CD14-positive monocyte (primary cell): ENCODE data around the gene F10. TPM values are rescaled to one million over a fixed set of nuclear protein-coding genes. Genes with fewer than 3 reads are reported as not detected.

Experiments used
- DNase-seq, 3 donors: peaks; one replicate each; pipeline ENCODE4 v3.0.0-alpha.2; 2011 to 2022
- H2AFZ ChIP-seq: 2 replicates; pipeline ENCODE4 v1.6.0; 2012; ENCODE audit warnings: mild to moderate bottlenecking, low read depth, low read length, inconsistent platforms; ENCODE audit not compliant: insufficient read depth, poor library complexity, severe bottlenecking
- H3K27ac ChIP-seq, 2 donors: 1 replicate in 1 of 2; 2 replicates in 1 of 2; pipeline ENCODE4 v1.5.1; 2012 to 2013; ENCODE audit warnings: low read length in 2 of 2, control low read depth in 1 of 2, inconsistent platforms in 1 of 2, low read depth in 1 of 2, mild to moderate bottlenecking in 1 of 2
- H3K27me3 ChIP-seq, 2 donors: one replicate each; pipeline versions ENCODE4 v1.6.0 to v1.6.1; 2011 to 2013; ENCODE audit warnings: low read length in 2 of 2; ENCODE audit not compliant: control insufficient read depth in 2 of 2, insufficient read depth in 2 of 2
- H3K36me3 ChIP-seq, 2 donors: replicated peaks in 1 of 2; 1 replicate in 1 of 2; 2 replicates in 1 of 2; pipeline versions ENCODE4 v1.5.1 to v1.6.1; 2012 to 2013; ENCODE audit warnings: low read length in 2 of 2, control low read depth in 1 of 2, inconsistent platforms in 1 of 2, mild to moderate bottlenecking in 1 of 2; ENCODE audit not compliant: insufficient read depth in 2 of 2, control insufficient read depth in 1 of 2
- H3K4me1 ChIP-seq, 2 donors: 1 replicate in 1 of 2; 2 replicates in 1 of 2; pipeline versions ENCODE4 v1.5.1 to v1.6.1; 2012 to 2013; ENCODE audit warnings: low read length in 2 of 2, control low read depth in 1 of 2, inconsistent platforms in 1 of 2, mild to moderate bottlenecking in 1 of 2, moderate library complexity in 1 of 2; ENCODE audit not compliant: insufficient read depth in 2 of 2, control insufficient read depth in 1 of 2
- H3K4me2 ChIP-seq: replicated peaks from 2 replicates; pipeline ENCODE3; 2012; ENCODE audit warnings: low read length, moderate library complexity, mild to moderate bottlenecking; ENCODE audit not compliant: poor library complexity, severe bottlenecking; ENCODE audit errors: extremely low read depth
- H3K4me3 ChIP-seq, 3 experiments: fragments of 200-600 bp in 1 of 3; sonication (generic) in 1 of 3; replicated peaks in 1 of 3; 1 replicate in 2 of 3; 2 replicates in 1 of 3; pipeline ENCODE4 v1.5.1; 2011 to 2013; ENCODE audit warnings: low read length in 3 of 3, mild to moderate bottlenecking in 3 of 3, control low read depth in 2 of 3, low read depth in 2 of 3, inconsistent platforms in 1 of 3, moderate library complexity in 1 of 3
- H3K79me2 ChIP-seq: 2 replicates; pipeline ENCODE4 v1.6.0; 2012; ENCODE audit warnings: mild to moderate bottlenecking, control low read depth, inconsistent platforms, low read length, moderate library complexity; ENCODE audit not compliant: insufficient read depth
- H3K9ac ChIP-seq: 2 replicates; pipeline ENCODE4 v1.6.0; 2017; ENCODE audit warnings: low read length, mild to moderate bottlenecking; ENCODE audit not compliant: insufficient read depth, poor library complexity, severe bottlenecking
- H3K9me3 ChIP-seq, 2 donors: replicated peaks in 1 of 2; 1 replicate in 1 of 2; 2 replicates in 1 of 2; pipeline versions ENCODE4 v1.5.1 to v1.6.1; 2012 to 2013; ENCODE audit warnings: low read length in 2 of 2, control low read depth in 1 of 2; ENCODE audit not compliant: control insufficient read depth in 1 of 2, insufficient read depth in 1 of 2
- H4K20me1 ChIP-seq: 2 replicates; pipeline ENCODE4 v1.6.0; 2012; ENCODE audit warnings: mild to moderate bottlenecking, low read length, control low read depth, moderate library complexity; ENCODE audit not compliant: insufficient read depth
- H3K27ac Mint-ChIP-seq, 7 donors: one replicate each; pipeline ENCODE4 v1.8.0; 2020; ENCODE audit warnings: mild to moderate bottlenecking in 7 of 7, mixed read lengths in 7 of 7, moderate library complexity in 6 of 7, inconsistent platforms in 2 of 7
- H3K27me3 Mint-ChIP-seq, 3 donors: one replicate each; pipeline ENCODE4 v1.8.0; 2021 to 2022; ENCODE audit warnings: low read depth in 3 of 3, mild to moderate bottlenecking in 3 of 3, mixed read lengths in 3 of 3, moderate library complexity in 3 of 3, inconsistent platforms in 1 of 3
- H3K36me3 Mint-ChIP-seq, 2 donors: one replicate each; pipeline ENCODE4 v1.8.0; 2020; ENCODE audit warnings: mixed read lengths in 2 of 2, inconsistent platforms in 1 of 2, mild to moderate bottlenecking in 1 of 2
- H3K4me1 Mint-ChIP-seq: one replicate; pipeline ENCODE4 v1.8.0; 2020; ENCODE audit warnings: mild to moderate bottlenecking, mixed read lengths
- H3K4me3 Mint-ChIP-seq, 2 donors: one replicate each; pipeline ENCODE4 v1.8.0; 2020; ENCODE audit warnings: mild to moderate bottlenecking in 2 of 2, mixed read lengths in 2 of 2, moderate library complexity in 1 of 2
- H3K9me3 Mint-ChIP-seq, 7 donors: one replicate each; pipeline ENCODE4 v1.8.0; 2020 to 2022; ENCODE audit warnings: mixed read lengths in 7 of 7, mild to moderate bottlenecking in 6 of 7, moderate library complexity in 6 of 7, inconsistent platforms in 2 of 7
- WGBS: methylation state at CpG from one replicate; pipeline ENCODE4 v1.1.5; 2013; ENCODE audit warnings: missing lambda C conversion rate; ENCODE audit not compliant: insufficient coverage; 5-methylcytosine and 5-hydroxymethylcytosine counted together
- intact Hi-C, 2 donors: fragments of 100-400 bp; cut with micrococcal nuclease; formaldehyde crosslinking; loops; one replicate each; pipeline versions ENCODE4 v1.15.0 to v1.15.1; 2023
- polyA plus RNA-seq, 3 donors: library from polyadenylated mRNA; depleted of rRNA in 1 of 3; unstranded in 2 of 3; stranded (reverse) in 1 of 3; fragments of 300-500 nt in 2 of 3; fragments of >200 nt in 1 of 3; fragmentation: Illumina TruSeq in 2 of 3; gene quantifications; 1 replicate in 2 of 3; 2 replicates in 1 of 3; pipeline ENCODE4 v1.2.3, GENCODE V29; 2012 to 2021
- TF ChIP-seq, protein P1 (sequence below): fragments of 200-600 bp; IDR thresholded peaks from one replicate; pipeline ENCODE4 v1.8.0; 2022; ENCODE audit warnings: antibody characterized with exemption, mild to moderate bottlenecking

Gene F10
- polyA plus RNA-seq, 3 donors = not detected

DNA sequence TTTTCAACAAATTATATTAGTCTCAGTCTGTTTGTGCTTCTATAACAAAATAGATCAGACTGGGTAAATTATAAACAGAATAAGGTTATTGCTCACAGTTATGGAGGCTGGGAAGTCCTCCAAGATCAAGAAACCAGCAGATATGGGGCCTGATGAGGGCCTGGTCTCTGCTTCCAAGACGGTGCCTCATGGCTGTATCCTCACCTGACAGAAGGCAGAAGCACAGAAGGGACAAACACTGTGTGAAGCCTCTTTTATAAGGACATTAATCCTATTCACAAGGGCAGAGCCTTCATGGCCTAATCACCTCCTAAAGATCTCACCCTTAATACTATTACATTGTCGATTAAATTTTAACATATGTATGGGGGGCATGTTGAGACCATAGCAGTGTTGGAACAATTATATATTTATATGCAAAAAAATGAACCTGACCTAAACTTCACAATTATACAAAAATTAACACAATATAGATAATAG, 12.7 kb downstream of the F10 start:
- no peaks in the 10 kb centered on the region for H4K20me1 ChIP-seq
- H3K79me2 ChIP-seq = no peaks in the 10 kb centered on the region
- no peak overlapping the region for H2AFZ ChIP-seq
- peaks cover 9 to 37% (median 24%) of the 10 kb centered on the region in 3 donors for H3K27me3 Mint-ChIP-seq
- intact Hi-C loops = no loop called here
- no peak overlapping the region for H3K27ac Mint-ChIP-seq
- no peaks in the 10 kb centered on the region for H3K36me3 ChIP-seq
- no peak overlapping the region for H3K4me2 ChIP-seq
- H3K4me3 ChIP-seq = no peak overlapping the region
- peaks cover 2% of the 10 kb centered on the region for H3K4me1 Mint-ChIP-seq
- DNase-seq = no peak
- no peak overlapping the region for H3K27ac ChIP-seq
- H3K36me3 Mint-ChIP-seq = no peaks in the 10 kb centered on the region
- H3K9me3 Mint-ChIP-seq = peaks cover 0 to 8% (median 4%) of the 10 kb centered on the region in 7 donors
- no peak overlapping the region for H3K9ac ChIP-seq
- no peak overlapping the region for H3K4me3 Mint-ChIP-seq
- H3K4me1 ChIP-seq = no peaks in the 10 kb centered on the region
- peaks cover 9 to 34% of the 10 kb centered on the region in 2 donors for H3K27me3 ChIP-seq
- TF ChIP-seq, protein P1, sequence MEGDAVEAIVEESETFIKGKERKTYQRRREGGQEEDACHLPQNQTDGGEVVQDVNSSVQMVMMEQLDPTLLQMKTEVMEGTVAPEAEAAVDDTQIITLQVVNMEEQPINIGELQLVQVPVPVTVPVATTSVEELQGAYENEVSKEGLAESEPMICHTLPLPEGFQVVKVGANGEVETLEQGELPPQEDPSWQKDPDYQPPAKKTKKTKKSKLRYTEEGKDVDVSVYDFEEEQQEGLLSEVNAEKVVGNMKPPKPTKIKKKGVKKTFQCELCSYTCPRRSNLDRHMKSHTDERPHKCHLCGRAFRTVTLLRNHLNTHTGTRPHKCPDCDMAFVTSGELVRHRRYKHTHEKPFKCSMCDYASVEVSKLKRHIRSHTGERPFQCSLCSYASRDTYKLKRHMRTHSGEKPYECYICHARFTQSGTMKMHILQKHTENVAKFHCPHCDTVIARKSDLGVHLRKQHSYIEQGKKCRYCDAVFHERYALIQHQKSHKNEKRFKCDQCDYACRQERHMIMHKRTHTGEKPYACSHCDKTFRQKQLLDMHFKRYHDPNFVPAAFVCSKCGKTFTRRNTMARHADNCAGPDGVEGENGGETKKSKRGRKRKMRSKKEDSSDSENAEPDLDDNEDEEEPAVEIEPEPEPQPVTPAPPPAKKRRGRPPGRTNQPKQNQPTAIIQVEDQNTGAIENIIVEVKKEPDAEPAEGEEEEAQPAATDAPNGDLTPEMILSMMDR = no peak
- no peaks in the 10 kb centered on the region for H3K9me3 ChIP-seq
- no CpG with 5 or more reads among the region's 2 CpGs for WGBS

DNA sequence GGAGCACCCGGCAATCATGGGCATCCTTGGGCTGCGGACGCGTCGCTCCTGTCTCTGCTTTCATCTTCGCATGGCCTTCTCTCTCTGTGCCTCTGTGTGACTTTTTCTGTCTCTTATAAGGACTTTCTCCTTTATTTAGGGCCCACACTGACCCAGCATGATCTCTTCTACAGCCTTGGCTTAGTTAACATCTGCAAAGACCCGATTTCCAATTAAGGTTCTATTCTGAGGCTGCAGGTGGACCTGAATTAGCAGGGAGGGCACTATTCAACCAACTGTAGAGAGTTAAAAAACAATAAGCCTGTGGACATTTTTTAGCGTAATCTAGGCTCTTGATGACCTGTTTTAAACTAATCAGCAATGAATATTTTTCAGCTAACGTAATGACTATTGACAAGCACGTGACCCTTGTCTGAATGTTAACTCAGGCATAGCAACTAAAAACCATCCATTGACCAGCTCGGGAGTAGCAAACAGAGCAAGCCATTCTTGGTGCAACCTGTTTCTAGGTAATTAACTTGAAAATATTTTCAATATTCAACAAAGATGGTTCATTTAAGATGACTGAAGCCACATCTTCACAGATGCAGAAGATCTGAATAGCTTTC, 15.2 kb downstream of the F10 start:
- Histone ChIP-seq H3K9me3 (no peaks in the 10 kb centered on the region), H3K9ac (no peak overlapping the region), H3K4me1 (no peaks in the 10 kb centered on the region), H3K27me3 (peaks cover 0 to 13% of the 10 kb centered on the region in 2 donors), H4K20me1 (no peaks in the 10 kb centered on the region), H3K4me2 (no peak overlapping the region), H3K4me3 (no peak overlapping the region), H3K27ac (no peak overlapping the region), H2AFZ (no peak overlapping the region), H3K36me3 (no peaks in the 10 kb centered on the region), H3K79me2 (no peaks in the 10 kb centered on the region)
- Mint-ChIP-seq H3K4me3 (no peak overlapping the region), H3K36me3 (no peaks in the 10 kb centered on the region), H3K27me3 (peaks cover 5 to 22% (median 13%) of the 10 kb centered on the region in 3 donors), H3K4me1 (peaks cover 2% of the 10 kb centered on the region), H3K9me3 (peaks cover 0 to 6% (median 4%) of the 10 kb centered on the region in 7 donors), H3K27ac (no peak overlapping the region)
- intact Hi-C loops = no loop called here
- WGBS = 95% methylated on average over 9 of the region's 11 CpGs
- no peak for DNase-seq
- TF ChIP-seq, protein P1 = no peak
